ENCODE results near the gene SCAPER.
A peak's percentile ranks its signal among the peaks of the same experiment; 100 is the strongest.
"Not testable (repeated sequence)": the region's sequence is repeated elsewhere in the genome, so short reads cannot be mapped to it uniquely, and the experiment has no call there.

Gene SCAPER

DNA sequence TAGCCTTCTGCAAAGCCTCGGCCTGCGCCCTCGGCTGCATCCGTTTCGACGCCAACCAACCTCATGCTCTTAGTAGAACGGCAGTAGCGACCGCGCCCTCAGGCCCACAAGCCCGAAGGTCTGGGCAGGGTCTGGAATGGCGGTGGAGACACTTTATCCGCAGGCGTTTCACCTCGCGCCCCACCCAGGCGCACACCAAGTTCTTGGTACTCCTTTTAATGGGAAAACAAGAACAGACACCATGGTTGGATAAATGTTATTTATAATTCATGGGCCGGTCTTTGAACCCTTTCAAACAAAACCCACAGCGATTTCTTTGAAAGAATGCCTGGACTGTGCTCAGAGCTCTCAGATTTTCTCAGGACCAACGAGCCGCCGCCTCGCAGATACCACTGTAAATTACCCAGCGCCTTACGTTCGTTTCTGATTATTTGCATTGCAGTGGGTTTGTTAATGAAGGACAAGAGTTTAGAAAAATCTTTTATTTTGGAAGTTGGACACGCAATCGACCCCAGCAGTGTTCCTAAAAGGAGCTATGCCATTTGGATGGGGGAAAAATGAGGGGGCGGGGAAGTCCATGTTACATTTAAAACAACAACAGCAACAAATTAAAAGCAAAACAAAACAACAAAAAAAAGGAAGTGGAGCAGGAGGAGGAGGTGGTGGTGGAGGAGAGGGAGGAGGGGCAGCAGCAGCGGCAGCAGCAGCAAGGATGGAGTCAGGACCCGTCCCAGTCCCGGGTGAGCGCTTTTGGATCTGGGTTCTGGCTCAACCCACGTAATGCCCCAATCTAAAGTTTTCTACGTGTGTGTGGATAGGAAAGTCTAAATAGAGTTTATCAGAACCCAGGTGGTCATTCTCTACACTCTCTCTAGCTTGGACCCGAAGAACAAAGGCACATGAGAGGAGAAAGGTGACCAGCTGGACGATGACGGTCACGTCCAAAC lies 569.6 kb downstream of the SCAPER start:
- DNase-seq = no peak

DNA sequence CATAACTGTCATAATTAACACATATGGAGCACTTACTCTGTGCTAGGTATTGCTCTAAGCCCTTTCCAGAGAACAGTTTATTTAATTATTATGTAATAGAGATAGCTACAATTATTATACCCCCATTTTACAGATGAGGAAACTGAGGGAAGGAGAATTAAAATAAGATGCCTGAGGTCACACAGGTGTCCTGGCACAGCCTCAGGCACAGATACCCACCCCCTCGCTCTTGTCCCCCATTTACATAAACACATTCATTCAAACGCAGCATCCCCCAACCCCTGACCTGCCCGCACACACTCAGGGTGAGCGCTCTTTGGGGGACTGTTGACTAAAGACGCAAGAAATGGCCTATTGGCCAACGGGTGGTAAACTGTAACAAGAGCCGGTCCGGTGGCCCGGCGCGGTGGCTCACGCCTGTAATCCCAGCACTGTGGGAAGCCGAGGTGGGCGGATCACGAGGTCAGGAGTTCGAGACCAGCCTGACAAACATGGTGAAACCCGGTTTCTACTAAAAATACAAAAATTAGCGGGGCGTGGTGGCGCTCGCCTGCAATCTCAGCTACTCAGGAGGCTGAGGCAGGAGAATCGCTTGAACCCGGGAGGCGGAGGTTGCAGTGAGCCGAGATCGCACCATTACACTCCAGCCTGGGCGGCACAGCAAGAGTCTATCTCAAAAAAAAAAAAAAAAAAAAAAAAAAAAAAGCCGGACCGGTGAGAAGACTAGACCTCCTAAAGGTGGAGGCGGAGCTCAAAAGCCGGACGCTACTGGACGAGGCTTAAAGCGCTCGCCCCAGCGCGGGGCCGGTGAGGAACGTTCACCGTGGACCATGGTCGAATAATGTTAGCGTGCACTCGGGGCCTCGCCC lies 570.5 kb downstream of the SCAPER start:
- DNase-seq = no peak

DNA sequence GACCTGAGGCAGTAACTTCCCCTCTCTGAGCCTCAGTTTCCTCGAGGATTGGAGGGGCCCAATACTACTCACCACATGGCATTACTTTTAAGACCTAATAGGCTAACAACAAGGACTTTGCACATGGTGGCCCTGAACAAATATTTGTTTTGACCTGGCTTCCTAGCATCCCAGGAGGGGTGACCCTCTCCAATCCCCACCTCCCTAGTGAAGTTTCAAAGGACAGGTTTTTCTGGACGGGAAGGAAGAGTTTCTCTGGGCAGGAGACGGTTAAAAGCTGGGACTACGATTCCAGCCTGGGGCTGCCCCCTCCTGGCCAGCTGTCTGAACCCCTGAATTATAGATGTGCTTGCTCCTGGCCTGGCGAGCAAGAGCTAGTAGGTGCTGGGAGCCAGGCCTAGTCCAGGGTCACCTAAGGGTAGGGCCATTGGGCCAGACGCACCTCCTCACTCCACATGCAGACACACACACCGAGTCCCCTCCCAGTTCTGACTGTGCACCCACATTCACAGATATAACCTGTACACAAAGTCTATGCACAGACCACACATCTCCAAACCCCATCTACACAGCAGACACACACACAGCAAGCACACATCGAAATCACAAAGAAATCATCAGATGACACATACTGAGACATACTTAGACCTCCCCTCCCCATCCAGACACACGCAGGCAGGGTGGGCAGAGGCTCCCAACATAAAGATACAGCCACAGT lies 571.3 kb downstream of the SCAPER start:
- DNase-seq = no peak

DNA sequence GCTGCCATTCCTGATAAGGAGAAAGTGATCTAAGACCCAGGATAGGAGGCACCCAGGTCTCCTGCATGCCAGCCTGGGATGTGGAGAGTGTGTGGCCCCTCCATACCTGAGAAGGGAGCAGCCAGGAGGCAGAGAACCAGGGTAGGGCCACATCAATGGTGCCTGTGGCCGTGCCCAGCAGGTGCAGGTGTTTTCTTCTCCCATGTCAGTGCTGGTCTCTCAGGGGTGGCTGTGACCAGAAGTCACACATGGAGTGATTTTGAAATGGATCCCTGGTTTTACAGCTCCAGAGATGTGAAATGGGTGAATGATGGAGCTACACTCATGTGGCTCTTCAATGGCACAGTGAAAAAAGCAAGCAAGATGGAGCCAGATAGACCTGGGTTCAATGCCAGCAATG lies 571.8 kb downstream of the SCAPER start:
- DNase-seq = no peak

DNA sequence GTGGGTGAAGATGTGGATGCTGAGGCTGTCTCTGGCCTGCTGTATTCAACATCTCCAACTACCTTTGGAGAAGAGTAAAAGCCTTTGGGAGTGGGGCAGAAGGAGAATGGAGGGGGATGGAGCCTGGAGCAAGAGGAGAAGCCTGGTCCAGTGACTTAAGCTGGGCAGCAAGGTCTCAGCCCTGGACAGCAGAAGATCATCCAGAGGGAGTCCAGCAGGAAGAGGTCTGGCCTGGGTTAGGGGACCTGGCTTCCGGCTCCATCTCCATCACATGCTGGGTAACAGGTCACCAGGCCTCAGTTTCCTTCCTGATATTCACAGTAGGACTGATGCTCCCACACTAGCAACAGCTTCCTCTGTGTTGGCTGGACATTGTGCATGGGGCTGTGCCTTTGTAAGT lies 572.3 kb downstream of the SCAPER start:
- DNase-seq = no peak

DNA sequence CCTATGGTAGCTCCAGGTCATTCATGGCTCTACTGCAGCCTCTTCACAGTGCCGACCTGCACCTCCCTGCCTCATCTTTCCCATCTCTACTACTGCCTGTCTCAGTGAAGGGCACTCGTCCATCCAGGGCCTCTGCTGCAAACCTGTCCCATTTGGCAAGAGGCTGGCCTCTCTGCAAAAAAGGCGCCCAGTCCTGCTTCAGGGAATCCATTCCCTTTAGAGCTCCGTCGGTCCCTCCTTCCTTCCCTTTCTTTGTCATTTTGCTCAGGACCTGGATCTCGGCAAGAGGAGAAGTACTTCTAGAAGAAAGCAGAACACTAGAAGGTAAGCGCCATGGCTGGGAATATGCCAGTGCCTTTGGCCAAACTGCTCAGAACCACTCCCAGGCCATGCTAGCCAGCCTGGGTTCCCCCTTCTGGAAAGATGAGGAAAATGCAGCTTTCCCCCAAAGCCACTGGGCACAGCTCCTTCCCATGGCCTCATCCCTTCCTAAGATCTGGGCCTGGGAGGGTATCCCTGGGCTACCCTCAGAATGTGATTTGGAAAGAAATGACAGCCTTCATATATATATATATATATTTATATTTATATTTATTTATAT lies 575.0 kb downstream of the SCAPER start:
- DNase-seq = peak; percentile 51

DNA sequence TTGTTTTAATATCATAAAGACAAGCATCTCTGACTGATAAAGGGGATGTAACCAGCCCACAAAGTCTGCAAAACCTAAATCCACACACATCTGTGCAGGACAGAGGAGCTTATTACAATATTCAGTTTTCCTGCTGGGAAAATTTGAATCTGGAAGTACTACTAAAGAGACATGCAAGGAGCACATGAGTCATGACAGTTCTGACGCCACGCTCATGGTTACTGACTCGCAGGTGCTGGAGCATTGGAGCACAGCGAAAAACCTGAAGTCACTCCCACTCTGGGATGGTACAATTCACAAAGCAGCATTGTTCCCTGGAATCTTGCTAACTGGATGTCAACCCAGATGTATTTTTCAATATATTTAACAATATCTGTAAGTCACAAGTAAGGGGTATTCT lies 576.2 kb downstream of the SCAPER start:
- peak; percentile 72 for DNase-seq

DNA sequence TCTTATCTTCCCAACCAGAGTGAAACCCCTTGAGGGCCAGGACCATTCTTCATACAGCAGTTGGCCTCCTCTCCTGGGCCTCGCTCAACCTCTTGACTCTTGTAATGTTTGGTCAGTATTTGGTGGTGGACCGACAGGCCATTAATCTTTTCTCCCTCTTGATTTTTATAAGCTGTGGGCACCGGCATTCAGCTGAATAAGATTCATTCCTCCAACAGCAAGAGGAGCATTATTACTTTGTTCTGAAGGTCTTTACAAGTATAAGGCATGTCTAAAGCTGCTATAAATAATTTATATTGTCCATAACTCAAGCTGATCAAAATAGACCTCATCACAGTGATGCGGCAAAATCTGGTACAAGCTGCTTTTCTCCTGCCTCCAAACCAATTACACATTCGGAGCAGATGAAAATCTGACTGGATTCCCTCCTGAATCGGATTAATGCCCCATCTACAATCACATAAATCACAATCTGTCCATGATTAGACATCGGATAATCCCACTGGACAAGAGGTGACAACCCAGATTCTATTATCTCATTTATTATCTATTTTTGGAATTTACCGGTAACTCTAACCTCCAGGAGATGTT lies 576.9 kb downstream of the SCAPER start:
- DNase-seq = no peak

DNA sequence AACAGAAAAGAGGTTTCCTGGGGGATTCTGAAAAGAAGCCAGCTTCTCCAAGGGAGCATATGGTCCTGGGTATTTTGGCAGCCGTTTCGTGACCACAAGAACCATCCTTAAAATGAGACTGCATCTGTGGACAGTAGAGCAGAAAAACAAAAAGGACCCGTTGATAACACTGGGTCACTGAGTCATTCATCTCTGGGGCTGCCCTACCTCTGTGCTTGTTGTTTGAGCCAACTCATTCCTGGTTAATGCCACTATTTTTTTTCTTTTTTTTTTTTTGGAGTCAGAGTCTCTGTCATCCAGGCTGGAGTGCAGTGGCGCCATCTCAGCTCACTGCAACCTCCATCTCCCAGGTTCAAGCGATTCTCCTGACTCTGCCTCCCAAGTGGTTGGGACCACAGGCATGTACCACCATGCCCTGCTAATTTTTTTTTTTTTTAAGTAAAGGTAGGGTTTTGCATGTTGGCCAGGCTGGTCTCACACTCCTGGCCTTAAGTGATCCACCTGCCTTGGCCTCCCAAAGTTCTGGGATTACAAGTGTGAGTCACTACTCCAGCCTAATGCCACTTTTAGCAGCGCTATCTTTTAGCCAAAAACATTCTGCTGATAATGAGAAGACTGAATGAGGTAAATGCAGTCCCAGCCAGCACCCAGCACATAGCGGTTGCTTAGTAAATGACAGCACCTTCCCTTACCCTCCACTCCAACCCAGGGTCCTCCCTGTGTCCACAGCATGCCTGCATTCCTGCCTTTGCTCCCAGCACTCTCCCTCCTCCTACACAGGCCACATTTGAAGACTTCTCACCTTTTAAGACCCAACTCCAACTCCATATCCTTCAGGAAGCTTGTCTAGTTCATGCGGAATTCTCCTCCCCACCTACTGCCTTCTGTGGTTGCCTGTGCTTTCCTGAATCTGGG lies 577.7 kb downstream of the SCAPER start:
- DNase-seq = peak; percentile 65

DNA sequence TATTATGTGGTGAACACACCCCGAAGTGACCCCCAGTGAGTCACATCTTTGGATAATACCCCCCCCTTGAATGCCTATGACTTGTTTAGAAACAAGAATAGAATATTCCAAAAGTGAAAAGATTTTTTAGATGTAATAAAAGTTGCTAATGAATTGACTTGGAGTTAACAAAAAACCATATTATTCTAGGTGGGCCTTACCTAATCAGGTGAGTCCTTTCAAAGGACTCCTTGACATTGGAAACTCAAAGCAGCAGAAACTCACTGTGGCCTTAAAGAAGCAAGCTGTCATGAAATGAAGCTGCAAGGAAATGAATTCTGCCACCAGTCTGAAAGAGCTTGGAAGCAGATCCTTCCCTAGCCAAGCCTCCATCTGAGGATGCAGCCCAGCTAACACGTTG lies 579.4 kb downstream of the SCAPER start:
- no peak for DNase-seq

DNA sequence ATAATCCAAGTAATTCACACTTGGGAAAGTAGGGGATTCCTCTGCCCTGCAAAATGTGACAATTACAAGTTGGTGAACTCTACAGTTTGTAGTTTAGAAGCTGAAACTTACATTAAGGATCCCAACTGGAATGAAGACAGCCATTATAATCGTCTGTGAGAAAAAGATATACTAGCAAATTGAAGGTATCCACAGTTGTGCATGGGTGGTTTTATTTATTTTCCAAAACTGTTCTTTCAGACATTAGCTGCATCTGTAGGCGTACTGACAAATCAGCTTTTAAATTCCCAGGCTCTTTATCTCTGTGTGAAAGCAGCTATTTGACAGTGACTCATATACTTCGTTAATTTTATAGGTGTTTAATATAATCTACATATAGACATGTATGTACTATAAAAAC lies 581.1 kb downstream of the SCAPER start:
- peak; percentile 41 for DNase-seq

DNA sequence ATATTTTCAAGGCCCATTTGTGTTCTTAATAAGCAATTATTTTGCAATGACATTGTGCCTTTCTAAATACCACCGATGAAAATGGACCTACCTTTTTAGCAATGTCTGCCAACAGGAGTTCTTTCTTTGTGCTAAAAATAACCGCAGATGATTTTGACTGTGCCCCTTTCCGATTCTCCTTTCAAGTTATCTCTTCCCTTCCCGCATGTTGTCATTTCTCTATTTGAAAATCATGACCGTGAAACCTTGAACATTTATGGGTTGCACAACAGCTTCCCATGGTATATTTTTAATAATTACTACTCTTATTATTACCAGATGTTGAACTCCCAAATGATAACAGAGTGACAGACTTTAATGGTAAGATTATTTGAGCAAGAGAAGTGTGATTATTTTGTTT lies 583.5 kb downstream of the SCAPER start:
- no peak for DNase-seq

DNA sequence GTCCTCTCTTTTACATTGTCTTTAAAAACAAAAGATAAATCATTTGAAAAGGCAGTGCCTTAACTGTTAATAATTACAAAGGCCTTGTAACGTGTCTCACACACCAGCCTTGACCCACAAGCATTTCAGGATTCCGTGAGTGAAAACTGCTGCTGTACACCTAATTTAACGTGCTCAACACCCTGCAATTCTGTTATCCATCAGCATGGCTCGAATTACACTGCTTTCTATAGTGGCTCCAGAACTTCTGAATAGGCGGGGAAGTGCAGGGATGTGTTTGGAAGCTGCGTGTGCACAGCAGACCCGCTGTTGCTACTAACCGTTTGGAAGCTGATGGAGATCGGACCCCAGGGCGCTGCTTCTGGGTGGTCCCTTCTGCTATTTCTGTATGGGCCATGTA lies 584.0 kb downstream of the SCAPER start:
- no peak for DNase-seq

DNA sequence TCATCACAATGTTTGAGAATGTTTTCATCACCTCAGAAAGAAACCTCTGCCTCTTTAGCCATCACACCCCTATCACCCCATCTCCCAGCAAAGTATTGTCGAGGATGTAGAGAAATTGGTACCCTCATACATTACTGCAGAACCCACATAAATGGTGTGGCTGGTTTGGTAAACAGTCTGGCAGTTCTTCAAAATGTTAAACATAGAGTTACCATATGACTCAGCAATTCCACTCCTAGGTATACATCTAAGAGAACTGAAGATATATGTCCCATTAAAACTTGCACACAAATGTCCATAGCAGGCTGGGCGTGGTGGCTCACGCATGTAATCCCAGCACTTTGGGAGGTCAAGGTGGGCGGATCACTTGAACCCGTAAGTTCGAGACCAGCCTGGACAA lies 585.1 kb downstream of the SCAPER start:
- DNase-seq = no peak

DNA sequence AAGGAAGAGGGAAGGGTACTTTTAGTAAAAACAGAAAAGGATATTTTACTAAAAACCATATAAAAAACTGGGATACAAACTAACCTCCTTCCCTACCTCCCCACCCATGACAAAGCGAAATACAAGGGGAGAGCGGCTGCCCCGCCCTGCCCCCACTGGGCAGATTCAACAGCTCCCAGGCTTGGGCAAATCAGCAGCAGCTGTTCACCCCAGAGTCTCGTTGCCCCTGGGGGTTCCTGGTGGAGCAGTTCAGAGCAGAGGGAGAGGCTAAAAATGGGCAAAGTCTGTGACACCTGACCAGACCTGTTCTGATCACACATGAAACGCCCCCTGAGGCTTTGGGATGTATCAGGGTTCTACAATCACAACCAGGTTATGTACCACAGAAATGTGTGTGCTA lies 591.4 kb downstream of the SCAPER start:
- no peak for DNase-seq

DNA sequence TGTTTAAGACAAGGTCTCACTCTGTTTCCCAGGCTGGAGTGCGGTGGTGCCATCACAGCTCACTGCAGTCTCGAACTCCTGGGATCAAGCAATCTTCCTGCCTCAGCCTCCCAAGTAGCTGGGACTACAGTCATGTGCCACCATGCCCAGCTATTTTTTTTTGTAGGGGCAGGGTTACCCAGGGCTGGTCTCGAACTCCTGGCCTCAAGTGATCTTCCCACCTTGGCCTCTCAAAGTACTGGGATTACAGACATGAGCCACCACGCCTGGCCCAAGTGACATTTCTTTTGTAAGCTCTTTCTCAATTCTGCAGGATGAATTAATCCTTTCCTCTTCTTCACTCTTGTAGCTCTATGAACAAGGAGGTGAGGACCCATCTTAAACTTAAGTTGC lies 592.0 kb downstream of the SCAPER start:
- not testable (repeated sequence) for DNase-seq

DNA sequence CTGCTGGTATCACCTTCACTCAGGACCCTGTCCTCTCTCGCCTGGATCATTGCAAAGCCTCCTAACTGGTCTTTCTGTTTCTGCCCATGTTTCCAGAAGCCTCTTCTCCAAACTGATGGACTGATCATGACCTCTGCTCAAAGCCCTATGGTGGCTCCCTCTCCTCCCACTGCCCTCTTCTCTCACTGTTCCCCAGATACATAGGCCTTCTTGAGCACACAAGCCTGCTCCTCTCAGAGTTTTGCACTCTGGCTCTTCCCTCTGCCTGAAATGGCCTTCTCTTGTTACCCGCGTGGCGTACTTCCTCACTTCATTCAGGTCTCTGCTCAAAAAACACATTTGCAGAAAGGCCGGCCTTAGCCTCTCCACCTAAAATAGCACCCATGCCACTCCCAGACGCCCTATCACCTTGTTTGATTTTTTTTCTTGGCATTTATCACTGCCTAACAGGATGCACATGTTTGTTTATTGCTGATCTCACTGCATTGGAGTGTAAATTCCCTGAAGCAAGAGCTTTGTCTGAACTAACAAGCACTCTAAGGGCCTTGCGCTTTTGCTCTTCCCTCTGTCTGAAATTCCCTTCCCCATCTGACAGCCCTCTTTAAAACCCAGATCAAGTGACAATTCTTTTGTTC lies 592.5 kb downstream of the SCAPER start:
- DNase-seq = peak; percentile 73

DNA sequence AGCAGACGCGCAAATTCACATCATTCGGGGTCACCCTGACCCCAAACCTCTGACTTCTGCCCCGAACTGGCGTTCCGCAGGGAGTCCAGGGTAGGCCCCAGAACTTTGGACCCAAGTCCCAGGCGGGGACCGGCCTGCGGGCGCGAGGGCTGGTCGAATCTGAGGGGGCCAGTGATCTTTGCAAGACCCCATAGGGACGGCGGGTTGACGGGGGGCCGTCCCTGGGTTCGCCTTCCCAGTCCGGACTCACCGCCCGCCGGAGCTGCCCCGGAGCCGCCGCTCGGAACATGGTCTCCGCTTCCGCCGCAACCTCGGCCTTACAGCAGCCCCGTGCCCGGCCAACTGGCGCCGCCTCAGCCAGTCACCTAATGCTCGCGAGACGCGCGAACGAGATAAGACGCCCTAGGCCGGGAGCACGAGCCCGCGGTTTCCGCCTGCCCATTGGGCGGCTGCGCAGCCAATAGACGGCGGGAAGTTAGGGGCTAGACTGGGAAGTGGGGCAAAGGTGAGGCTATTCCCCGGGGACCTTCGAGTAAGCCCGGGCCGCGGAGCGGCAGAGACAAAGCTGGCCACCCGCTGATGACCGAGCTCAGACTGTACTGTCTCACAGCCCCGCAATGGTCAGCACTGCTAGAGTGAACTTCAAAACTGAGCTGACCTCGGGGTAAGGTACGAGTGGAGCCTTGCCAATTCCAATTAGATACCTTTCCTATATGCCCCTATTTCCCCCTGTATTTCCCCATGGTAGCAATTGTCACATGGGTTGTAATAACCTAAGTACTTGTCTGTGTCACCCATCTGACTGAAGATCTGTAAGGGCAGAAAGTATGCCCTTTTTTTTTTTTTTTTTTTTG lies 593.8 kb downstream of the SCAPER start, which contains the start of gene ETFA:
ETFA (minus strand) TSS at position 370 of the 854 bp plus-strand sequence; CDS start at position 289, 81 bp downstream.
- peak; percentile 99 for DNase-seq

DNA sequence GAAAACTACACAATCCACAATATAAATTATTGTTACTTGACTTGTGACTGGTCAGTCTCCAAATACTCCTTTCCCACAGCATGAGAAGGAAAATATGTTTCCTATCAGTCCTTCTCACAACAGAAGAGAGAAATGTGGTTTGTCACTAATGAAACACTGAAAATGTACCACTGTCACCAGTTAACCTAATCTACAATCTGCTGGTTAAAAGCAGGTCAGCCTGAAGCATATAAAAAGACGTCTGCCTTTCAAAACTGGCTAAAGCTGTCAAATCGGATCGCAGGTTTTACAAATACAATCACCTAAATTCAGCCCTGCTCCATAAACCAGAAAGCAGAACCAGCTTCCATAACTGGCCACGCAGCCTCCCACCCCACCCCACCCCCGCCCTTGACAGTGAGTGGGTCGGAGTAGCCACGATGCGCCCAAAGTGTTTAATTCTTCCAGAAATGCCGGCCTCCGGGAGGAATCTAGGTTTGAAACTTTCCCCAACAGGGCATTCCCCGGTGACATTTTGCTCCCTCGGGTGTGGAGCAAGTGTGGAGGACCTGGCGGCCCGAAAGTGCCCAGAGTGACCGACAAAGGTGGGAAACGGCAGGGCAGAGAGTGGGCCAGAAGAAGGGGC lies 594.6 kb downstream of the SCAPER start:
- no peak for DNase-seq

All from NCI-H226 (cell line).